CD1c-positive myeloid dendritic cell (primary cell): ENCODE measurements around the gene SNTB2.
A peak's percentile ranks its signal among the peaks of the same experiment; 100 is the strongest.
"Not testable (repeated sequence)": the region's sequence is repeated elsewhere in the genome, so short reads cannot be mapped to it uniquely, and the experiment has no call there.

ENCODE experiments used
- DNase-seq: peaks from one replicate; pipeline ENCODE4 v3.0.0-alpha.2; 2016; ENCODE audit errors: extremely low spot score

The SNTB2 gene

DNA sequence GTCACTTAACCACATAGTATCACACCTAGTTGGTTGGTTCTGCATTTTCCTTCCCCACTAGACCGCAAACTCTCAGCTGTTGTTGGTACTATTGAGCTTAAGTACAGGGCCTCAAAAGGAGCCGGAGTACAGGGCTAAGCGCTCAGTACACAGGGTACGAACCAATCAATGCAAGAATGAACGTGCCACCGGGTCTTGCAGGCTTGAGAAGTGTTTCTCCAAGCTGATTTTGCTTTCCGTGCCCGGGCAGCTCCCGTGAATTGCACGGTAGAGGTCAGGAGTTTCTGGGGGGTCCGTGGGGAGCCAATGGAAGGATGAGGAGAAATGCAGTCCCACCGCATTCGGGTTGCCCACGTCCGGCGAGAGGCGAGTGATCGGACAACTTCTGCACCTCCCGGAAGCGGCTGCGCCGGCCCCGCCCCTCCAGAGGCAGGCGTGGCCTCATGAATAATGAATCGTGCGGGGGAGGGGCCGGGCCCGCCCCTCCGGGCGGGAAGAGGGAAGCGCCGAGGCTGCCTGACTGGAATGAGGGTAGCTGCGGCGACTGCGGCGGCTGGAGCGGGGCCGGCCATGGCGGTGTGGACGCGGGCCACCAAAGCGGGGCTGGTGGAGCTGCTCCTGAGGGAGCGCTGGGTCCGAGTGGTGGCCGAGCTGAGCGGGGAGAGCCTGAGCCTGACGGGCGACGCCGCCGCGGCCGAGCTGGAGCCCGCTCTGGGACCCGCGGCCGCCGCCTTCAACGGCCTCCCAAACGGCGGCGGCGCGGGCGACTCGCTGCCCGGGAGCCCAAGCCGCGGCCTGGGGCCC lies at the start of gene SNTB2:
SNTB2 (plus strand) TSS at position 523 of the 804 bp plus-strand sequence; CDS start at position 526, 3 bp downstream.
- peak; percentile 96 for DNase-seq

- no peak for DNase-seq
These were observed 48.4 kb upstream of the SNTB2 start for GRCh38 chr16:69138608-69139007.

- DNase-seq = not testable (repeated sequence)
These were observed 47.5 kb upstream of the SNTB2 start for GRCh38 chr16:69139464-69139863.

GRCh38 chr16:69141014-69141413 lies 46.0 kb upstream of the SNTB2 start:
- no peak for DNase-seq

DNA sequence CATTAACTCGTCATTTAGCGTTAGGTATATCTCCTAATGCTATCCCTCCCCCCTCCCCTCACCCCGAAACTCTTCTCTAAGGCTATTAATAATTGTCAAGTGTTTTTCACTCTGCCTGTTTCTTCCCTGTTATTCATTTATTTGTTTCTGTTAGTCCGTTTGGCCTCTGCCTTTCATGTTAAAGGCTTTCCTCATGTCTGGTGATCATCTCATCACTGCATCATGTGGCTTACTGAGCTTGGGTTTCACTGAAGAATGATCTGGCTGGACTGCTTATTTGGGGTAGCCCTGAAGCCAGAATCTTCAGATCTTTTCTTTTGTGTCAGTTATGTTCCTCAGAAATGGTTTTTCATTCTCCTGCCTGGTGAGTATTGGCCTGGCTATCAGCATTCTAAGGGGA lies 45.0 kb upstream of the SNTB2 start:
- DNase-seq = no peak

DNA sequence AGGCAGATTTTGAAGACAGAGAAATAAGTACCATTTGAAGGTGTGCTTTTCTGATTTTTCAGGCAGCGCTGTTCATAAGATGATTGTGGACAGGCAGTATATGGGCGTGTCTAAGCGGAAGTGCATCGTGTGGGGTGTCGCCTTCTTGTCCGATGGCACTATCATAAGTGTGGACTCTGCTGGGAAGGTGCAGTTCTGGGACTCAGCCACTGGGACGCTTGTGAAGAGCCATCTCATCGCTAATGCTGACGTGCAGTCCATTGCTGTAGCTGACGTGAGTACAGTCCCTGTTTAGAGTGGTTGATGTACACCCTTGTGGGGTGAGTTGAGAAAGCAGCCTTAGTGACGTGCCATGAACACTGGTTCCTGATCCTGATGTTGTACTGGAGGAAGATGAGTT lies 43.8 kb upstream of the SNTB2 start:
- DNase-seq = no peak

- DNase-seq = no peak
These were observed 41.3 kb upstream of the SNTB2 start for GRCh38 chr16:69145658-69146057.

GRCh38 chr16:69149621-69150020 lies 37.3 kb upstream of the SNTB2 start:
- not testable (repeated sequence) for DNase-seq

GRCh38 chr16:69150146-69150865 lies 36.7 kb upstream of the SNTB2 start:
- DNase-seq = peak; percentile 81

- DNase-seq = peak; percentile 39
These were observed 29.8 kb upstream of the SNTB2 start for GRCh38 chr16:69157196-69157595.

DNA sequence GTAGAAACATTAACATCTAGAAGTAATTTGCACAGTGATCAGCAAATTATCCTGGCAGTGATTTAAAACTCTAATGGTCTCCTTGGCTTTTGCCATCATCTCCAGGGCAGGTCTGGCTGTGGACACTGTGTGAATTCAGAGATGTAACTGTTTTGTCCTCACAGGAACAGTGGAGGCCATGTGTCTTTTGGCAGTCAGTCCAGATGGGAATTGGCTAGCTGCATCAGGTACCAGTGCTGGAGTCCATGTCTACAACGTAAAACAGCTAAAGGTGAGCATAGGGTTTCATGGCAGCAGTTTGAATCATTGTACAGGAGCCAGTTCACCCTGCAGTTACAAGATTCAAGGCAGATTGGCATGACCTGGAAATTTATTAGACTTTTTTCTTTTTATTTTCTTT lies 26.8 kb upstream of the SNTB2 start:
- DNase-seq = no peak

GRCh38 chr16:69165584-69165983 lies 21.4 kb upstream of the SNTB2 start:
- DNase-seq = no peak

DNA sequence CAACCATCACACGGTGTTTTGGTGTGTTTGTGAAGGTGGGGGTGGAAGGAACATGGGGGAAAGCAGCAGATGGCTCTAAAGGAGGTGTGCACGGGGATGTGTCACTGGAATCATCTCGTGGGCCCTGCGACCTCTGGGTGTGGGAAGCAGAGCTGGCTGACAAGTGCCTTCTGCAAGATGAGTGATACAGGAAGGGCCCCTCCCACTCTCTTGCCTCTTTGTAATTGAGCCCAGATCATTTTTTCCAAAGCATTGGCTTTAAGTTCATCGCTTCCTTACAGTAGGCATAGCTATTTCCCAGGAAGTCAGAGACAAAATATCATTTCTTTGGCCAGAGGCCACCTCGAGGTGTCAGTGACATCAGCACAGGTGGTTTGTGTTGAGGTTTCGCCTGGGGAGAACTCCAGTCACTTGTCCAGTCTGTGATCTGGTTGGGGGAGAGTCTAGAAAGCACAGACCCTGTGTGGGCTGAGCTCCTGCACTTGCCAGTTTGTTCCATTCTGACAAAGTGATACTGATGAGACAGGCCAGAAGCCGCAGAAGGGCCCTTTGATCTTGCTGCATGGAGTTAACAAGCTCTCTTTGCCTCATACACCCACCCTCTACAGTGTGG lies 20.6 kb upstream of the SNTB2 start:
- peak; percentile 49 for DNase-seq

- no peak for DNase-seq
These were observed 19.7 kb upstream of the SNTB2 start for GRCh38 chr16:69166946-69167930.

GRCh38 chr16:69169051-69169450 lies 17.9 kb upstream of the SNTB2 start:
- DNase-seq = no peak

DNA sequence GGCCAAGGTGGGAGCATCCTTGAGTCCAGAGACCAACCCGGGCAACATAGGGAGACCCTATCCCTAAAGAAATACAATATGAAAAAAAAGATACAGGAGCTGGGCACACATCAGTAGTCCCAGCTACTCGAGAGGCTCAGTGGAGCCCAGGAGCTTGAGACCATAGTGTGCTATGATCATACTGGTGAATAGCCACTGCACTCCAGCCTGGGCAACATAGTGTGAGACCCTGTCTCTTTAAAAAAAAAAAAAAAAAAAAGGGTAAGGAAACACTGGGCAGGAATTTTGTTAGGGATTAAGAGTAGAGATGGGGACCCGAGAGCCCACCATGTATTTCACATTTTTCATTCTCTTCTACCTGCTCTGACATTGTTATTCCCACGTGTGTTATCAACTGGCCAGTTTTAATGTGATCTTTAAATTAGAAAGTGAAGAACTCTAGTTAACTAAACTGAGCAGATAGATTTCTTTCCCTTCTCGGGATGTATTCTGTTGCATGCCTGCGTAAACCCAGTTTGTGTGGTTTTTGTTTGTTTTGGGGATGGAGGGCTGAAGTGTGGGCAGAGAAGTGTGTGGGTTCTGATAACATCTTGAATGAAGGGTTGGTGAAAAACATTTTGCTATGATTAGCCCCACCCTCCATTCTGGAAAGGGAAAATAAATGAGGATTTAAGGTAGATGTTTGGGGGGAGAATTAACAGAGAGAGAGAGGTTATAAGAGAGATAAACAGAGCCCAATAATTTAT lies 17.2 kb upstream of the SNTB2 start:
- DNase-seq = no peak

GRCh38 chr16:69171325-69172084 lies 15.5 kb upstream of the SNTB2 start:
- peak; percentile 81 for DNase-seq

DNA sequence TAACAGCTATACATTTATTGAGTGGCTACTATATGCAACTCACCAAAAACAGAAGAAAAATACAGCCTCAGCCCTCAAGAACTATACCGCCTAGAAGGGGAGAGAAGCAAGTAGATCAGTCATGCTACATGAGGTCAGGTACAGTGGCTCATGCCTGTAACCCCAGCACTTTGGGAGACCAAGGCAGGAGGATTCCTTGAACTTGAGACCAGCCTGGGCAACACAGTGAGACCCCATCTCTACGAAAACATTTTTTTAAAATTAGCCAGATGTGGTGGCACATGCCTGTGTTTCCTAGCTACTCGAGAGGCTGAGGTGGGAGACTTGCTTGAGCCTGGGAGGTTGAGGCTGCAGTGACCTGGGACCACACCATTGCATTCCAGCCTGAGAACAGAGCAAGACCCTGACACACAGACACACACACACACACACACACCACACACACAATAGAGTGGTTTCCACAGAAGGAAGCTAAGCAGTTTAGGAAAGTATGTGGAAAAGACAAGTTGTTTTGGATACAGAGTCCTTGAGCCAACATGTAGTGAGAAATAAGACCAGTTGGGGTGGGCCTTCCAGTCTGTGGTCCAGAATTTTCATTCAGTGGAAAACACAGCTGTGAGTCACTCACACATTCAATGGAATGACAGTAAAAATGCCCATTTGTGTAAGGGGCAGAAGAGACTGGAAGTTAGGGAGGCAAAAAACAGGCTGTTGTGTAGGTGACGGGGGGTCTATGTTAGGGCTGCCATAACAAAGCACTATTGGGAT lies 10.7 kb upstream of the SNTB2 start:
- DNase-seq = no peak

DNA sequence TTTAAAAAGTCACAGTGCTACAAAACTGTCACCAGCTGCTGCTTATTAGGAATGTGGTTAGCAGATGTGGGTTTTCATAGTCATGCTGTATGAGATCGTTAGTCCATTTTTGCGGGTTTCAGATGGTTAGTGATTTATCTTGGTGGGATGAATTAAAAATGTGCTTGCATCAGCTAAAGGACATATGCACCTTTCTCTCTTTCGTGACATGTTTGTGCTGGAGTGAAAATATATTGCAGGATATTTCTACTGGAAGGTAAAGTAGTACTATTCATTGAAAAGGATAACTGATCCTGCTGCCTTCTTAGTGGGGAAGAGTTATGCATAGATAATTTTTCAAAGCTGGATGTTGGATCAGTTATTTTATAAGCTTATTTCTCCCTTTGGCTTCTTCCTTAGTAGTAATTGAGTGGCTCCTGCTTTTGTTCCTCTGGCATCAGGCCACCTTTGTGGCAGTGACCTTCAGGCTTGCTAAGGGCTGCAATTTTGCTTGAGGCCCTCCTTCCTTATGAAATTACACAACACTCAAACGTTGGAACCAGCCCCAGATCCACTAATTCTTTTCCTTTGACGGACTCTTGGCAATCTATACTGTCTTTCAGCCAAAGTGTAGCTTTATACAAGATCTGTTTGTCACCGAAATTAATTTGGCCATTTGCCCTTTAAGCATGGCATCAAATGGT lies 7.5 kb upstream of the SNTB2 start:
- DNase-seq = peak; percentile 11
